HT1080 (cell line): ENCODE results near the gene SLAIN1. TPM values are rescaled to one million over a fixed set of nuclear protein-coding genes. Genes with fewer than 3 reads are reported as not detected.

ENCODE experiments used
- small RNA-seq: library from RNA; depleted of rRNA; stranded (forward); fragments of <200 nt; gene quantifications from one replicate; pipeline ENCODE3, GENCODE V24; 2014
- total RNA-seq: library from RNA; depleted of rRNA; stranded (reverse); fragments of >200 nt; shearing (Covaris generic); gene quantifications from 2 replicates; pipeline ENCODE4 v1.2.3, GENCODE V29; 2014; rRNA removed

The SLAIN1 gene
- total RNA-seq, 1 experiment from 2014 or later = 4.2 TPM

Small RNA genes lying within 50 kb of the gene (small RNA-seq; reads per million reads assigned to genes)
- gene MIR3665 = not detected
- gene SPTLC1P5 = not detected

Other genes with a start within 250 kb of the SLAIN1 start
- gene SCEL, start 162.0 kb upstream of the SLAIN1 start, total RNA-seq = not detected in 2 replicates
- gene EDNRB, start 221.1 kb downstream of the SLAIN1 start, total RNA-seq = not detected in 2 replicates